ENCODE data around the gene ABCG8.

The ABCG8 gene

GRCh38 chr2:43890855-43891254 is 52.1 kb downstream of the ABCG8 start:
- TF ChIP-seq CTCF (IDR thresholded peaks at IDR 0.05; ENCODE audit: low read depth, low read length, missing control alignments) = no peak
- H3K4me3 ChIP-seq (ENCODE audit: low read depth, low read length) = no peak overlapping the region
- no peak for DNase-seq (ENCODE audit: low read depth)

- TF ChIP-seq CTCF (IDR thresholded peaks at IDR 0.05; ENCODE audit: low read depth, low read length, missing control alignments) = no peak
- H3K4me3 ChIP-seq (ENCODE audit: low read depth, low read length) = no peak overlapping the region
Measured at GRCh38 chr2:43894743-43895142, 56.0 kb downstream of the ABCG8 start.

GRCh38 chr2:43896906-43897305 is 58.1 kb downstream of the ABCG8 start:
- TF ChIP-seq CTCF (IDR thresholded peaks at IDR 0.05; ENCODE audit: low read depth, low read length, missing control alignments) = no peak
- no peak overlapping the region for H3K4me3 ChIP-seq (ENCODE audit: low read depth, low read length)
- no peak for DNase-seq (ENCODE audit: low read depth)

More at GRCh38 chr2:43894743-43895142, 56.0 kb downstream of the ABCG8 start:
- DNase-seq (ENCODE audit: low read depth) = no peak

- no peak for DNase-seq (ENCODE audit: low read depth)
- no peak for TF ChIP-seq CTCF (IDR thresholded peaks at IDR 0.05; ENCODE audit: low read depth, low read length, missing control alignments)
- H3K4me3 ChIP-seq (ENCODE audit: low read depth, low read length) = no peak overlapping the region
Measured at GRCh38 chr2:43897492-43897891, 58.7 kb downstream of the ABCG8 start.

GRCh38 chr2:43898134-43898837 is 59.5 kb downstream of the ABCG8 start:
- no peak overlapping the region for H3K4me3 ChIP-seq (ENCODE audit: low read depth, low read length)
- no peak for TF ChIP-seq CTCF (IDR thresholded peaks at IDR 0.05; ENCODE audit: low read depth, low read length, missing control alignments)
- DNase-seq (ENCODE audit: low read depth) = no peak

GRCh38 chr2:43898838-43899346 is 60.1 kb downstream of the ABCG8 start:
- H3K4me3 ChIP-seq (ENCODE audit: low read depth, low read length) = no peak overlapping the region
- DNase-seq (ENCODE audit: low read depth) = no peak
- TF ChIP-seq CTCF (IDR thresholded peaks at IDR 0.05; ENCODE audit: low read depth, low read length, missing control alignments) = no peak

- TF ChIP-seq CTCF (IDR thresholded peaks at IDR 0.05; ENCODE audit: low read depth, low read length, missing control alignments) = no peak
- H3K4me3 ChIP-seq (ENCODE audit: low read depth, low read length) = no peak overlapping the region
- no peak for DNase-seq (ENCODE audit: low read depth)
Measured at GRCh38 chr2:43899589-43899988, 60.8 kb downstream of the ABCG8 start.

All from GM12864 (cell line).